NCI-H1092 (cell line): ENCODE measurements around the gene EYA4.
"Not testable (repeated sequence)": the region's sequence is repeated elsewhere in the genome, so short reads cannot be mapped to it uniquely, and the experiment has no call there.

Experiments used
- DNase-seq: peaks from one replicate; lab custom pipeline; 2025; lab: John Stamatoyannopoulos, UW

EYA4 gene

DNA sequence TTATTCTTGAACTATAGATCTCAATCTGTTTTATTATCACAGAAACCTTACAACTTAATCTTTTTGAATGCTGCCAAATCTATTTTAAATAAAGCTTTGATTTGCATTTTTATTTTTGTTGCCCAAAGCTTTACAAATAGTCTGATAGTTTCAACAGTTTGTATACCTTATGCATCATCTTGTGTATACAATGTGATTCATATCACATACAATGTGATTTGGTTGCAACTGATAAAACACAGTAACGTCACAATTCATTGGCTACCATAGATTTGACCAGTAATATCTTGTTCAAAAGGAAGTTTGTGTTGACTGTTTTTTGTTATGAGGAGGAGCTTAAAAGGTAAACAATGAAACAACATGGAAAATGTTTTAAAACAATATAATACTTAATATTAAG, 110.9 kb downstream of the EYA4 start:
- DNase-seq, result no peak

DNA sequence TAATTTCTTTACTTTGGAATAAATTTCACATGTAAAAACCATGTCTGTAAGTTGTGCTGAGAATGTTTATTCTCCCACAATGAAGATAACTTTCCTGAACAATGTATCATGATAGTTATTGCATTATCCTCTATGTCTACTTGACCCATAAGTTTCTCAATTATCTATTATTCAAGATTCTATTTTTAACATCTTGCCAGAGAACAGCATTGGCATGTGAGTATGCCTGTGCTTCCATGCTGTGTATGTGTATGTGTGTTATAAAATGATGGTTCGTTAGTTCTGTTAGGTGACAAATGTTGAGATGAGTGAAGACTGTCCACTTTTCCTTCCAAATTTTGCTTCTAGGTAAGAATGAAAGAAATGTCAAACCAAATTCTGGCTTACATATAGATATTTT, 111.9 kb downstream of the EYA4 start:
- DNase-seq, result no peak

DNA sequence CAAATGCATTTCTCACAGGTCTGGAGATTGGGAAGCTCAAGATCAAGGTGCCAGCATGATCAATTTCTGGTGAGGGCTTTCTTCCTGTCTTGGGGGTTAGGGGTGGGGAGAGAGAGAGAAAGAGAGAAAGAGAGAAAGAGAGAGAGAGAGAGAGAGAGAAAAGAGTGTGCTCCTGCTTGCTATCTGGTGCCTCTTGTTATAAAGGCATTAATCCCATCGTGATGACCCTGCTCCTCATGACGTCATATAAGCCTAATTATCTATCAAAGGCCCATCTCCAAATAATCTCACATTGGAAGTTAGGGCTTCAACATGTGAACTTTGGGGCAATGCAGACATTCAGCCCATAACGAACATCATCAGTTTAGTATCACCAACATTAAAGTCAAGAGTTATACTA, 114.8 kb downstream of the EYA4 start:
- DNase-seq, result no peak

DNA sequence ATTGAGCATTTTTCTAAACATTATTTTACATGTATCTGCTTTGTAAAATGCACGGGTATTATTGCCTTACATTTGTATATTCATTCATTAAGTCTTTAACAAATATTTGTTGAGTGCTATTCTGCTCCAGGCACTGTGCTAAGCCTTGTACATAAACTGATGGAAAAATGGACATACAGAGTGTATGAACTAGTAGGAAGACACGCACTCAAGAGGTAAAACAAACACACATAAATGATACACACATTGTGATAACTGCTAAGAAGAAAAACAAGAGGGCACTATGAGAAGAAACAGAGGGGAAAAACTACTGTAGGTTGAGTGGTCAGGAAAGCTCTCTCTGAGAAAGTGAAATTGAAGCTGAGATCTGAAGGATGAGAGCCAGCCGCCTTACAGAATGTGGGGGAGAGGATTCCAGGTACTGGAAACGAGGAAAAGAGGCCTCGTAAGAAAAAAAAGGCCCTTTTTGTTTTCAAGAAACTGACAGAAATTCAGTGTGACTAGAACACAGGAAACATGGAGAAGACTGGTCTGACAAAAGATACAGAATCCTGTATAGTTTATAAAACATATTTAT, 117.5 kb downstream of the EYA4 start:
- DNase-seq, result no peak

DNA sequence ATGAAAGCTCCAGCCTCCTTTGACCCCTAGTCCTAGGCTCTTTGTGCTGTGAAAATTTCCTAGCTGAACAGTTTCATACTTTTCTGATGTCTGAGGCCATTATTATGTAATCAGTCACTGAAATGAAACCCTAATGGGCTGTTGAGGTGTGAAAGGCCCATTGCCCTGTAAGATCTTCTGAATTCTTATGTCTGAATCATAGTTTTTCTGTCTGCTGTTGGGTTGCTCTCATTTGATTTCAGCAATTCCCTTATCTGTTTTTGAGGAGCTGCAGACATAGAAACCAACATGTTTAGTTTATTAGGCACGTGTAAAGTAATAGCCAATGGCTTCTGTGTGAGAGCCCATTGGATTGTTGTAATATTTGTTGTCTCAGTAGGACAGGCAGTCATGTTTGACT, 118.1 kb downstream of the EYA4 start:
- no peak for DNase-seq

DNA sequence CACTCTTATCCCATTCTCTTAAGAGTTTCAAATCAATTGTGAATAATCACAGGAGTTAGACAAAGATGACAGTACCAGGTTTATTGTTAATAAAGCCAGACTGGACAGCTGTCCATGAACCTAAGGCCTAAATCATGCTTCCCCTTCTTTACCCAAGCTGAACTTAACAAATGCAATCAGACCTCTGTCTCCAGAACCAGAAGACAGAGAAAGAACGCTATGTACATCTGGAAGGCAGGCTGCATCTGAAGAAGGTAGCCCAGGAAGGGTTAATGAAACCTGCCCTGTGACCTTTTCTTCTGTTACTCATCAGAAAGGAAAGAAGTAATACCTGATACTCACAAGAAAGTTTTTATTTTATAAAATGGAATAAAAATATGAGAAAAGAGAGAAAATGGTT, 118.6 kb downstream of the EYA4 start:
- DNase-seq, result no peak

DNA sequence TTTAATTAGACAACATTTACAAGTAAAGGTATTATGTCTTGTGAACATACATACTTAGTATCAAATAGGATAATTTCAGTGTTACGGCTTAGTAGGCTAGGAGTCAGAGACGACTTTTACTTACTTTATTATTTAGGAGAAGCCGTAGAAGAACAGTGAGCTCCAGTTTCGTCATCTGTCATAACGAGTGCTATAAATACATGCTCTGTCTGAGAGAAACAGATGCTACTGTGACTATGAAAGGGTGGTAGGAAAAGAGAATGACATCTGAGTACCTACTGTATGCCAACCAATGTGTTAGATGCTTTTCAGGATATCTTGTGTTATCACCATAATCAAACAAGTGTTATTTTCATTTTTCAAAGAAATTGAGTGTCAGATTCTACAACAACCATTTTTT, 119.0 kb downstream of the EYA4 start:
- DNase-seq, result no peak

DNA sequence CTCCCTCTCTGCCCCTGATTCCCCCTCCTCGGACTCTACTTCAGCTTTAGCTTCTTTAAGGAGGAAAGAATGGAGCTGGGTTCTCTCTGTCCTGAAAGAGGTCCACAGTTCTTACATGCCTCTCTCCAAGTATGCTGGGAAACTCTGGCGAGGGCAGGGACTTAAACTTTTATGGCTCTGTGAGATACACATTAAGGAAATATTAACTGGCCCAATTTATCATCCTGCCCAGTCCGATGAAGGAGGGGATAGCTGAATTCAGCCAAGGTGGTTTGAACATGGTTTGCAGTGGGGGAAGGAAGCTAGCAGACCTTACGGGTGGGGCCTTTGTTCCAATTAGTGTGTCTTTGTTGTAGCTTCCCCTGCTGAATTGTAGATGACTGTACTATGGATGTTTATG, 121.7 kb downstream of the EYA4 start:
- DNase-seq, result no peak

DNA sequence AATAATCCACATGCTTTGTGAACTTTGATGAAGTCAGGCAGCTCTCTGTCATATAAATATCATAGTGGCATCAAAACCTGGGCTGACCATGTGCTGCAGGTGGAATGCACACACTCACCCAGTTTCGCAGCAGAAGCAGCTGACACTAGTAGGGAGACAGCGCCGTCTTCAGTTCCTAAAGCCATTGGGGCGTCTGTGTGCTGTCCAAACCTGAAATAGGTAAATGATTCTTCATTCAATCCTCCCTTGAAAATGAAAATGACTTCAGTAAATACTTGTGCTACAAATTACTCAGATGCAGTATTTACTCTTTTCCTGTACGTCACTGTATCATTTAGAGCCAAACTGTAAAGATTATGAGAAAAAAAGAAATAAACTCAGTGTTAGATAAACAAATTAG, 127.5 kb downstream of the EYA4 start:
- peak; percentile 18 for DNase-seq

DNA sequence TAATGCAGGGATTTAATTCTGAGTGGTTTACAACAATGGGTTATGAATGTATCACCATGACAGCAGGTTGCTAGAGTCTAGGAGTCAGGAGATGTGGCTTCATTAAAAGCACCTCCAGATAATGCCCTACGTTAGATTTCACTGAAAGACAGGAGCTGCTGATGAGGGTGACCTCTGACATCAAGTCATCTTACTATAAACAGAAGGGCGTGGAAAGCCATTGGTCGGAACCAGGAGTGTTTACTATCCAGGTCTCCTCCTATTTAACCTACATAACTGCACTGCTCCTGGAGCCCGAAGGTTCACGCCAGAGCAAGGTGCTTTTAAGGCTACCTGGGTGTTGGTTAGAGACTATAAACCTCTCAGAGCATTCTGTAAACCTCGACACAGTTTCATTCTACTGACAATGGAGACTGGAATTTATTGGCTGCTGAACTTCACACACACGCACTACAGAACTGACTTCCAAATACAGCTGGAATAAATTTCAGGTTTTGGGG, 128.7 kb downstream of the EYA4 start:
- DNase-seq, result no peak

DNA sequence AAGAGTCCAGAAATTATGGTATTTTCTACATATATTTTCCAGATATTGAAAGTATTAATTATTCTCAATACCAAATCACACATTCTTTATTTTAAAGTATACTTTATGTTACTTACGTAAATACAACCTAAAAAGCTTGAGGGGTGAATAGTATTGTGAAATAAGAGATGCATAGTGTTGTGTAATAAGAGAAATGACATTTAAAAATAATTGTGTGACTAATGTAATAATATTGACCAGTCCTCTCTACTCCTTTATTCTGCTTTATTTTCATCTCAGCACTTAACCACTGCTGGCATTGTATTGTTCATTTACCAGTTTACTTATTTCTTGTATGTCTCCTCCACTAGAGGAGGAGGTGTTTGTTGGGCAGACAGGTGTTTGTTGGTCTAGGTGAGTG, 135.6 kb downstream of the EYA4 start:
- DNase-seq, result no peak

DNA sequence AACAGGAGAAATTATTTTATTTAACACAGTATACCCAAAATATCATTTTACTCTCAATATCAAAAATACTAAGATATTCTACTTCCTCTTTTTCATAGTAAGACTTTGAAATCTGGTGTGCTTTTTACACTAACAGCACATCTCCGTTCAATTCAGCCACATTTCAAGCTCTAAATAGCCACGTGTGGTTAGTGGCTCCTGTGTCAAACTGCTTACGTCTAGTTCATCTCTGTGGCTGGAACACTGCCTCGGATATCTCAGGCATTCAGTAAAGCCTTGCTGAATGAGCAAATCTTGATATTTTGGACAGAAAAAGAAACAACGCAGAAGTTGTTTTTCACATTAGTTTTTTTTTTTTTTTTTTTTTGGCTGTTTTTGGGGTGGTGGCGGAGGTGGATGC, 136.1 kb downstream of the EYA4 start:
- DNase-seq, result no peak

DNA sequence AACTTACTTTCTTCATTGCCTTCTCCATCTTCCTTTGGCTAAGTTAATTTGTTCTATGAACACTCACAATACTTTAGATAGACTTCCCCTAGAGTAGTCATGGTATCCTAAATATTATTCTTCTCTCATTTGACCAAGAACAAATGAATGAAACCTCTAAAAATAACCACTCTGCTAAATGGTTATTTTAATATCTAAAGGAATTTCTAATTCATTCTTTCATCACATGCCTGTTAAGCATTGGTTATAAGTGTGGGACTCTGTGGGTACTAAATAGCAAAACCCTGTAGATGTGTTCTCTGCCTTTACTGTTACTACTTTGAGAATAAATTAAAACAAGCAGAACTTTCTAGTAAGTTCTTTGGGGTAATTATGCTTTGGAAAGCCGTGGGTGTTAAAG, 138.9 kb downstream of the EYA4 start:
- no peak for DNase-seq

DNA sequence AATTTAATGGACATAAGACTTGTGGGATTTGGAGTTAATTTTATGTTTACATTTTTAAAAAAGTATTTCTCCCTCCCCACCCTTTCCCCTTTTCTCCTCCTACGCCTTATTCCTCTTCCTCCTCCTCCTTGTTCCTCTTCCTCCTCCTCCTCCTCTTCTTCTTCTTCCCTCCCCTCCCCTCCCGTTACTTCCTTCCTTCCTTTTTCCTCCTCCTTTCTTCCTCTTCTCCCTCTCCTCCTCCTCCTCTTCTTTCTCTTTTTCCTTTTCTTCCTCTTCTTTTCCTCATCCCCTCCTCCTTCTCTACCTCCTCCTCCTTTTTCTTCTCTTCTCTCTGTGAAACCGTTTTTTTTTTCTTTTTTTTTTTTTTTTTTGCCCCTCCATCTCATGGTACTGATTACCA, 139.6 kb downstream of the EYA4 start:
- DNase-seq, result no peak

DNA sequence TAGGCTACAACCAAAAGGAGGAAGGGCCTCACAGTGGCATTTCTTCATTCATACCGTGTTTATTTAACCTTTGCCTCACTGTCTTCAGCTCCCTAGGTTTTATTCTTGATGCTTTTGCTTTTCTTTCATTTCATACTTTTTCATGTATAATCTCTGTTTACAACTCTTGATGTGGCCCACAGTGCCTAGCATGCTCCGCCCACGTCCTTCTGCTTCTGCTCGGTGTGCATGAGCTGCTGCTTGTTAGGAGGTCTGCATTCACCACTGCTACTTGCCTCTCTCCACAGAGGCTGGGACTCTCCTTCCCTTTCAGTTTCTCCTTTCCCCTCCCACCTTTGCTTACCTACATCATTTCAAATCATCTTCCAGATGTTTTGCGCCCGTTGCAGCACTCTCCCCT, 147.6 kb downstream of the EYA4 start:
- no peak for DNase-seq

DNA sequence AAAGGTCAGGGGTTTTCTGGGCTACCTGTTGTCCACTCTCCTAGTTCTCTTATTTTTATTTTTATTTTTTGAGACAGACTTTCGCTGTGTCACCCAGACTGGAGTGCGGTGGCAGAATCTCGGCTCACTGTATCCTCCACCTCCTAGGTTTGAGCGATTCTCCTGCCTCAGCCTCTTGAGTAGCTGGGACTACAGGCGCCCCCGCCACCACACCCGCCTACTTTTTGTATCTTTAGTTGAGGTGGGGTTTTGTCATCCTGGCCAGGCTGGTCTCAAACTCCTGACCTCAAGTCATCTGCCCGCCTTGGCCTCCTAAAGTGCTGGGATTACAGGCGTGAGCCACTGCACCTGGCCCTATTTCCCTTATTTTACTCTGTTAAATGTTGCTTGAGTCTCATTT, 149.0 kb downstream of the EYA4 start:
- no peak for DNase-seq

DNA sequence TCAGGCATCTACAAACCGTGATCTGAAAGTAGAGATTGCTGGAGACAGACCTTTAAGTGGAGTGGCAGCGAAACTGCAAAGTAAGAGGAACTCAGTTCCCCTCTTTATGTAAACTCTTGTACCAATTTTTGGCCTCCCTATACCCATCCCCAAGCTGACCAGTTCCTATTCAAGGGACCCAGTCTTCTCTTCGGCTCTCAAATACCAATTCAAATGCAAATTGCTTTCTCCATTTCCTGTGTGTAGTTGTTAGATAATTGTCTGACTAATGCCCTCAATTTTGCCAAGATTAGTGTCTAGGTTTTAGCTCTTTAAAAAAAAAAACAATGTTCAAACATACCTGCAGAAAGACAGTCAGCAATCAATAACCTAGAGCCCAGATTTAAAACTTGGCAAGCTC, 150.9 kb downstream of the EYA4 start:
- DNase-seq, result no peak

DNA sequence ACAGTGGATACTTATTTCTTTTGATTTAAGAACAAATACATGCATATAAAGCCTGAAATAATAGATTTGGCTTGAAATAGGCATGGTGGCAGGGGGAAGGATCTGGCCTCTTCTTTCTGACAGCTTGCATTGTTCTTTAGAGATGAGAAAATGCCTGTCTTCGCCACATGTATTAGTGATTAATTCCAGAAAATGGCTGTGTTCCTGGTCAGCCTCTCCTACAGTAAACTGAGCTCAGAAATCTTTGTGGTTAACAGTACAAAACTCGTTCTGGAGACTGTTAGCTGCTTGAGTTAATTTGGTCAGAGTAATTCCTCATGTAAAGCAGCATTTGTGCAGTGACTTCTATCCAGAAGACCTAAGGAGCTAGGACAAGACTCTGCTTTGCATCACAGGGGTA, 151.5 kb downstream of the EYA4 start:
- DNase-seq, result no peak

DNA sequence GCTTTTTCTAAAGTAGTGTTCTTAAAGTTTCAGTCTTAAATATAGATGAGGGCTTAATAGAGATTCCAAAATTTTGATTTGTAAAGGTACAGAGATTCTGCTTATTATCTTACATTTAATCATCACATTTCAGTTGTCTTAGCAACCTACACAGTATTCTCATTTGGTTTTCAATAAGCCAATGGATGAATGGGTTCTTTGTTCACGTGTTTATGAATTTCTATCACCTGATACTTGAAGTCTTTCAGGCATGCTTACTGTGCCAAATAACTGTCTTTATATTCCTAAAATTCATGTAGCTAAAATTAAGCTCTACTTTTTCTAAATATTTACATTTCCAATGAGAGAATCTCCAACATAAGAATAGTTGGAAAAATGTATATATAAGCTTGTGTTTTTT, 152.7 kb downstream of the EYA4 start:
- DNase-seq, result no peak

DNA sequence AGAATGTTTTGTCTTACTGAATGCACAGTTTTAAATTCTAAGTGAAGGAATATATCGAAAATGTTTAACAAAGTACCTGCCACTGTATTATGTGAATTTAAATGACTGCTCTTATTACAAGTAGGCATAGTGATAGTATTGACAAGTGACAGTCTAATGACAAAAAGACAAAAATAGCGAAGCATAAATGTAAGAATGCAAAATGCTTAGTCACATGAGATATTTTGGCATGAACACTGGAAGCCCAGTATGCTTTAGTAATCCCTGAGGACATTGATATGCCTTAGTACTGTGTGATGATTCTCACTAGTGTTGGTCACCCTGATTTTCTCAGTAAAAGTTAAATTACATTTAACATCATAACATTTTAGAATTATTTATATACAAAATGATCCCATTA, 153.5 kb downstream of the EYA4 start:
- DNase-seq, result no peak

DNA sequence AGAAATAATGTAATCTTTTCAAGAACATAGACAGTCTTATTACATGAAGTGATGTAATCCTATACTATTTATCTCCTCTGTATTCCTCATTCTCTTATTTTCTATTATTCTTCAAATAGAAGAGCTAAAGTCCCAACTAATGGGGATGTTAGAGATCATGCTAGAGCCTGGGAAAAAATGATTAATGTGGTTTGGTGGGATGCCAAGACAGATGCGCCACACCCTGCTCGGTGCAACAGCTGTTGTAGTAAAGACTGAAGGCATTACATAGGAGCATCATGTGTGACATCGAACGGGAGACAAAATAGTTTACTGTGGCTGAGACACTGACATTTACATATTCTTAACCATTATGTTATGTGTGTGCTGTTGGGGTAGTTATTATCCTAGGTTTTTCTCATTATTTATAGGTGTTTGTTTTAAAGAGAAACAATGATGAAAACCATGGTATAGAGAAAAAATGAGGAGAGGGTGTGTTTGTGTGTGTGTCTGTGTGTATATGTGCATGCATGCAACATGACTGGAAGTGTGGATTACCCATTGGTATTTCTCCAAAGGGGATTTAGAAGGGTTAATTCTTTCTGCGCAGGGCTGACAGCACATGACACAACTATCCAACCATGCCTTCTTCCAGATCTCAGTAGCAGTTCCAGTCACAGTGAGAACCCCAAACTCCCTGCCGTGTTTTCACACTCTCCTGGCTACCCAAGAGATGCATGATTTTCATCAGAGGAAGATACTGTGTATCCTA, 155.3 kb downstream of the EYA4 start:
- DNase-seq, result no peak

DNA sequence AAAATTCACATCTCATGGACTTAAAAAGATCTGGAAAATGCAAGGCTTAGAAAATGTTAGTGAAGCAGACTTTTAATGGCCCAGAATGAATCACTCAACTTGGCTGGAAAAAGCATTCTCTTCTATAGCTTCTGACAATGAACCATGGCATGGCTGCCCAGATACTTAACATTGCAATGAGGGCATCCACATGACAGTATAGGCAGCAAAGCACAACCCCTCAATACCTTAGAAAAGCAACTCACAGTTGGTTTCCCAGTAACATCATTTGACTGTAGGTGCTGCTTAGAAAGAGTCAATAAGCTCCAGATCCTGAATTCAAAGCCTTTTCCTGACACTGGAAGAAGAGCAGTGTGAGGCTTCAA, 155.8 kb downstream of the EYA4 start:
- DNase-seq, result no peak

DNA sequence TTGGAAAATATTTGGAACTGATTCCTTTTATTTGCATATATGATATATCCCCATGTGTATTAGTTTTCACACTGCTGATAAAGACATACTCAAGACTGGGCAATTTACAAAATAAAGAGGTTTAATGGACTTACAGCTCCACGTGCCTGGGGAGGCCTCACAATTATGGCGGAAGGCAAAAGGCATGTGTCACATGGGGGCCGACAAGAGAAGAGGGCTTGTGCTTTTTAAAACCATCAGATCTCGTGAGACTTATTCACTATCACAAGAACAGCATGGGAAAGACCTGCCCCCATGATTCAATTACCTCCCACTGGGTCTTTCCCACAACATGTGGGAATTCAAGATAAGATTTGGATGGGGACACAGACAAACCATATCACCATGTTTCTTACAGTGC, 156.4 kb downstream of the EYA4 start:
- DNase-seq, result not testable (repeated sequence)

DNA sequence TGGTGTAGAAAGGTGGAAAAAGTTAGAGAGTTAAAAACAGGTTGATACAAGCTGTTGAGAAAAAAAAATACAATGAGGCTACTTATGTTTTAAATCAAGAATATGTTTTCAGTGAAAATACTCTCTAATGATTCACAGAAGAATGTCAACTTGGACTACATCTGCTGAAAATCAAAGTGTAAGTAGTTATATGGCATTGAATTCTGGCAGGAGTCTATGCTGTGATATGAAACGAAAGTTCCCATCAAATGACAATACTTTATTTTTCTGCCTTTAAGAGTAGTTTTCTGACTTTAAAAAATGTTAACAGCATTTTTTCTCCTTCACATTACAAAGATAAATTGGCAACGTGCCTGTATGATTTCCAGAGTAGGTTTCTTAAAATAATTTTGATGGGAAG, 158.3 kb downstream of the EYA4 start:
- no peak for DNase-seq
